Karpas-422 (cell line): ENCODE measurements around the gene STC2. TPM values are rescaled to one million over a fixed set of nuclear protein-coding genes. Genes with fewer than 3 reads are reported as not detected.
"Not testable (repeated sequence)": the region's sequence is repeated elsewhere in the genome, so short reads cannot be mapped to it uniquely, and the experiment has no call there.

Experiments
- DNase-seq: peaks from one replicate; pipeline ENCODE4 v3.0.0-alpha.2; 2015
- H2AFZ ChIP-seq: fragments of 200-600 bp; sonication (generic); 2 replicates; pipeline ENCODE4 v1.6.1; 2014; ENCODE audit warnings: antibody characterized with exemption, low read length, mixed read lengths
- H3K27ac ChIP-seq: fragments of 200-600 bp; sonication (generic); 2 replicates; pipeline ENCODE4 v1.5.1; 2014; ENCODE audit warnings: mild to moderate bottlenecking, low read length, moderate library complexity
- H3K27me3 ChIP-seq: fragments of 200-600 bp; sonication (generic); 2 replicates; pipeline ENCODE4 v1.6.1; 2014; ENCODE audit warnings: low read length, mixed read lengths
- H3K36me3 ChIP-seq: fragments of 200-600 bp; sonication (generic); 2 replicates; pipeline ENCODE4 v1.6.1; 2014; ENCODE audit warnings: low read length, mixed read lengths; ENCODE audit not compliant: insufficient read depth
- H3K4me1 ChIP-seq: fragments of 200-600 bp; sonication (generic); 2 replicates; pipeline ENCODE4 v1.6.1; 2014; ENCODE audit warnings: mild to moderate bottlenecking, low read length, mixed read lengths
- H3K4me2 ChIP-seq: fragments of 200-600 bp; sonication (generic); 2 replicates; pipeline ENCODE4 v1.6.1; 2014; ENCODE audit warnings: low read length, low read depth, mild to moderate bottlenecking; ENCODE audit not compliant: poor library complexity, severe bottlenecking
- H3K4me3 ChIP-seq: fragments of 200-600 bp; sonication (generic); 2 replicates; pipeline ENCODE4 v1.5.1; 2014; ENCODE audit warnings: mild to moderate bottlenecking, antibody characterized with exemption, low read length, mixed read lengths
- H3K79me2 ChIP-seq: fragments of 200-600 bp; sonication (generic); 2 replicates; pipeline ENCODE4 v1.6.1; 2014; ENCODE audit warnings: mild to moderate bottlenecking, low read length, mixed read lengths
- H3K9ac ChIP-seq: fragments of 200-600 bp; sonication (generic); 2 replicates; pipeline ENCODE4 v1.6.0; 2014; ENCODE audit warnings: low read length
- H3K9me2 ChIP-seq: fragments of 200-600 bp; sonication (generic), shearing (Covaris generic); replicated peaks from 2 replicates; pipeline ENCODE4 v1.6.0; 2014; ENCODE audit warnings: mild to moderate bottlenecking, low read length, moderate library complexity; ENCODE audit not compliant: insufficient read depth
- H3K9me3 ChIP-seq: fragments of 300-700, 200-600 bp; sonication (generic); 2 replicates; pipeline ENCODE4 v1.6.1; 2014; ENCODE audit warnings: low read length, mixed read lengths
- H4K20me1 ChIP-seq: fragments of 200-600 bp; sonication (generic); 2 replicates; pipeline ENCODE4 v1.6.1; 2014; ENCODE audit warnings: mild to moderate bottlenecking, antibody characterized with exemption, low read length, low read depth; ENCODE audit not compliant: insufficient read depth
- total RNA-seq: library from RNA; depleted of rRNA; stranded (reverse); fragments of >200 nt; shearing (Covaris generic); gene quantifications from 2 replicates; pipeline ENCODE4 v1.2.3, GENCODE V29; 2014; ENCODE audit warnings: low replicate concordance

STC2 gene
- total RNA-seq, 1 experiment from 2014 or later: not detected

GRCh38 chr5:173288632-173289031, 39.6 kb downstream of the STC2 start:
- H3K9me3 ChIP-seq: no peaks in the 10 kb centered on the region
- no peaks in the 10 kb centered on the region for H3K27me3 ChIP-seq
- H3K4me1 ChIP-seq: 0 out of 2 replicates have a peak, but pooled peaks cover under 1% of the 10 kb centered on the region
- DNase-seq: no peak
- H3K36me3 ChIP-seq: no peaks in the 10 kb centered on the region
- H3K4me2 ChIP-seq: no peak overlapping the region
- no peaks in the 10 kb centered on the region for H3K9me2 ChIP-seq
- no peak overlapping the region for H3K27ac ChIP-seq
- no peaks in the 10 kb centered on the region for H4K20me1 ChIP-seq
- no peak overlapping the region for H3K9ac ChIP-seq
- no peak overlapping the region for H3K4me3 ChIP-seq
- H2AFZ ChIP-seq: no peak overlapping the region
- H3K79me2 ChIP-seq: no peaks in the 10 kb centered on the region

DNA sequence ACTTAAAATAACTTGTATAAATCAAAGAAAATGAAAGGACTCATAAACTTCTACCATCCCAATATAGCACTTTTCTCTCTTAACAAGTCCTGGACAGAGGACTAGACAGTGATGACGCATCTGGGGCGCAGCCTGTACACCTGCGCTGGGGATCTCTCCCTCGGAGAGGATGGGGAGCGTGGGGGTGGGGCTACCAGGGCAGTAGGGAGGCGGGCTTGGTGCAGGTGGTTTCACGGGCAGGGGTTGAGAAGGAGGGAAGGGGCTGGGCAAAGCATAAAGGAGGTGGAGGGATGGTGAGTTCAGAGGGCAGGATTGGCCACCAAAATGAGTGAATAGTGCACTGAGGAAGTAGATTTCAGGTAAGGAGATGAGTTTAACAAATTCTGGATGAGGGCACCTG, 41.1 kb downstream of the STC2 start:
- Histone ChIP-seq H3K4me1 (no peaks in the 10 kb centered on the region), H3K4me3 (no peak overlapping the region), H3K27me3 (no peaks in the 10 kb centered on the region), H3K9me3 (no peaks in the 10 kb centered on the region), H3K36me3 (no peaks in the 10 kb centered on the region), H3K9me2 (no peaks in the 10 kb centered on the region), H3K9ac (no peak overlapping the region), H3K79me2 (no peaks in the 10 kb centered on the region), H2AFZ (no peak overlapping the region), H4K20me1 (no peaks in the 10 kb centered on the region), H3K27ac (no peak overlapping the region), H3K4me2 (no peak overlapping the region)
- no peak for DNase-seq

DNA sequence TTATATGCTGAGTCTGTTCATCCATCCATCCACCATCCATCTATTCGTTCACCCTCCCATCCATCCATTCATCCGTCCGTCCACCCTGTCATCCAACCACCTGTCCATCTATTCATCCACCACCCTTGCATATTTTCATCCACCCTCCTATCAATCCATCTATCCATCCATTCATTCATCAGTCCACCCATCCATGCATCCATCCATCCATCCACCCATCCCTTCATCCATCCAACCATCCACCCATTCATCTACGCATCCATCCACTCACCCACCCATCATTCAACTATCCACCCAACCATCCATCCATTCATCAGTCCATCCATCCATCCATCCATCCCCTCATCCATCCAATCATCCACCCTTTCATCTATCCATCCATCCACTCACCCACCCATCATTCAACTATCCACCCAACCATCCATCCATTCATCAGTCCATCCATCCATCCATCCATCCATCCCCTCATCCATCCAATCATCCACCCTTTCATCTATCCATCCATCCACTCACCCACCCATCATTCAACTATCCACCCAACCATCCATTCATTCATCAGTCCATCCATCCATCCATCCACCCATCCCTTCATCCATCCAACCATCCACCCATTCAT, 43.8 kb downstream of the STC2 start:
- H3K9ac ChIP-seq, H3K27ac ChIP-seq, H3K9me2 ChIP-seq, H3K4me2 ChIP-seq, H3K9me3 ChIP-seq, H3K4me3 ChIP-seq, H3K4me1 ChIP-seq, DNase-seq, H3K79me2 ChIP-seq, H4K20me1 ChIP-seq, H3K27me3 ChIP-seq, H3K36me3 ChIP-seq, H2AFZ ChIP-seq: not testable (repeated sequence)

- Histone ChIP-seq H2AFZ (no peak overlapping the region), H3K4me1 (no peaks in the 10 kb centered on the region), H3K27me3 (no peaks in the 10 kb centered on the region), H3K27ac (no peak overlapping the region), H3K9ac (no peak overlapping the region), H3K4me2 (no peak overlapping the region), H3K79me2 (no peaks in the 10 kb centered on the region), H3K9me3 (no peaks in the 10 kb centered on the region), H3K9me2 (no peaks in the 10 kb centered on the region), H4K20me1 (no peaks in the 10 kb centered on the region), H3K36me3 (no peaks in the 10 kb centered on the region), H3K4me3 (no peak overlapping the region)
- DNase-seq: peak; percentile 82
Measured at GRCh38 chr5:173283318-173284288, 44.6 kb downstream of the STC2 start.

DNA sequence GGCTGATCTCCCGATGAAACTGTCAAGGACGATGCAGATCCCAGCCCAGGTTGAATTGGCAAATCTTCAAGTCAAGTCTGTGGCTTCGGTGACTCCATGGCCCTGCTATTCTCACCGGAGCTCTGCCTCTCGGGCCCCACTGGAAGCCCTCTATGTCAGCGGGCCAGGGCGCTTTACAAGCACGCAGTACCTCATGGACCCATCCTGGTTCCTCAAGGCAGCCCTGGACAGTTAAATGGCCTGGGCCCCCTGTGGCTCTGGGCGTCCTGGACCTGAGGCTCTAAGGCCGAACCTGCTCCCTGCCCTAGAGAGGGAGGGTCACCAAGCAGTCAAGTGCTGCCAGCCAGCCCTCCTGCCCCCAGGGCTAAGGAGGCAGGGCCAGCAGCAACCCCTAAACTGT, 45.3 kb downstream of the STC2 start:
- H4K20me1 ChIP-seq: no peaks in the 10 kb centered on the region
- H3K4me2 ChIP-seq: no peak overlapping the region
- H3K9ac ChIP-seq: no peak overlapping the region
- H3K9me2 ChIP-seq: no peaks in the 10 kb centered on the region
- no peaks in the 10 kb centered on the region for H3K4me1 ChIP-seq
- H3K27ac ChIP-seq: no peak overlapping the region
- H3K9me3 ChIP-seq: no peaks in the 10 kb centered on the region
- H3K79me2 ChIP-seq: no peaks in the 10 kb centered on the region
- H3K4me3 ChIP-seq: no peak overlapping the region
- H2AFZ ChIP-seq: no peak overlapping the region
- H3K27me3 ChIP-seq: no peaks in the 10 kb centered on the region
- H3K36me3 ChIP-seq: no peaks in the 10 kb centered on the region
- no peak for DNase-seq

DNA sequence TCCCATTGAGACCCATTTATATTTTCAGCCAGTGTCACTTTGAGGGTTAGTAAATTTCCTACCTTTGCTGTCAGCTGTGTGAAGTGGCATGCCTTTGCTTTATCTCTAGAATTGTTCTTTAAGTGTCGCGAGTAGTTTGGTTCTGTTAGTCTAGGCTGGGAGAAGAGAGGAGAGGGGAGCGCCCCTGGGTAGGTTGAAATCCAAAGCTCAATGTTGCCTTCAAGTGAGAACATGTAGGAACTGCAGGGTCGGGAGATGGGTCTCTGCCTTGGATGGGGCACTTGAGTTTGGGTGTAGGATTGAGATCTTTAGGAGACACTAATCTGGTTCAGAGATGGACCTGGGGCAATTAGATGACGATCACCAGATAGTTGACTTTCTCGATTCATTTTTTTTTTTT, 46.3 kb downstream of the STC2 start:
- Histone ChIP-seq H3K9ac (no peak overlapping the region), H2AFZ (no peak overlapping the region), H3K36me3 (no peaks in the 10 kb centered on the region), H3K4me3 (no peak overlapping the region), H3K9me3 (no peaks in the 10 kb centered on the region), H3K27me3 (no peaks in the 10 kb centered on the region), H3K27ac (no peak overlapping the region), H3K4me2 (no peak overlapping the region), H3K4me1 (no peaks in the 10 kb centered on the region), H3K9me2 (no peaks in the 10 kb centered on the region), H3K79me2 (no peaks in the 10 kb centered on the region), H4K20me1 (no peaks in the 10 kb centered on the region)
- DNase-seq: peak; percentile 68

DNA sequence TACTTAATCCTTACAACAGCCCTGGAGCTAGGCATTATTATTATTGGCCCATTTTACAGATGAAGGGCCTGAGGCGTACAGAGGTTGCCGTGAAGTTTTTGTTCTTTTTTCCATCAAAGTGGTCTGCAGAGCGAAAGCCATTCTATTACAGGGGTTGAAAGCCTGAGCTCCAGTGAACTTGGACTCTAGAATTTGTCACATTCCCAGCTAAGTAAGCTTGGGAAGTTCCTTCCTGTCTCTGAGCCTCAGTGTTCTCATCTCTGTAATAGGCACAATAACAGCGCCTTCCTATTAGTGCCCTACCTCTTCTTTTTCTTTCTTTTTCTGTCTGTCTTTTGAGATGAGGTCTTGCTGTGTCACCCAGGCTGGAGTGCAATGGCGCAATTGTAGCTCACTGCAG, 49.0 kb downstream of the STC2 start:
- no peaks in the 10 kb centered on the region for H3K36me3 ChIP-seq
- no peak overlapping the region for H2AFZ ChIP-seq
- no peak overlapping the region for H3K27ac ChIP-seq
- H3K4me3 ChIP-seq: no peak overlapping the region
- no peak overlapping the region for H3K9ac ChIP-seq
- no peaks in the 10 kb centered on the region for H3K79me2 ChIP-seq
- H3K4me1 ChIP-seq: no peaks in the 10 kb centered on the region
- no peaks in the 10 kb centered on the region for H4K20me1 ChIP-seq
- H3K4me2 ChIP-seq: no peak overlapping the region
- H3K9me3 ChIP-seq: no peaks in the 10 kb centered on the region
- no peak for DNase-seq
- no peaks in the 10 kb centered on the region for H3K9me2 ChIP-seq
- H3K27me3 ChIP-seq: no peaks in the 10 kb centered on the region

DNA sequence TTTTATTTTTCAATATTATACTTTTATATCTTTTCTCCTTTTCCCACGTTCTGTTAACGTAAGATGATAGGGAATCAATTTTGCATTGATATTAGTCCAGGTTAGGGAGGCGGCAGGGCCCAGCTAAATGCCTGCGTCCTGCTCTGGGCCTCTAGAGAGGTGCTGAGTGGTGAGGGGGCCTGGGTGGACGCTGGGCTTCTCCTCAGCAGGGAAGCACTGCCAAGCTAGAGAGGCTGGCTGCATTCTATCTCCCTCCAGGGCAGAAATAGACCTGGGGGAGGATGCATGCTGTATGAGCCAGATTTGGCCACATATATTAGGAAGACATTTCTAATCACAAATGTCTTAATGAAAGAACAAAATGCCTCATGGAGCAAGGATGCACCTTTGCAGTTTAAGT, 49.6 kb downstream of the STC2 start:
- Histone ChIP-seq H3K36me3 (no peaks in the 10 kb centered on the region), H3K4me2 (no peak overlapping the region), H4K20me1 (no peaks in the 10 kb centered on the region), H3K9me2 (no peaks in the 10 kb centered on the region), H3K4me3 (no peak overlapping the region), H3K27me3 (no peaks in the 10 kb centered on the region), H2AFZ (no peak overlapping the region), H3K9ac (no peak overlapping the region), H3K27ac (no peak overlapping the region), H3K9me3 (no peaks in the 10 kb centered on the region), H3K4me1 (no peaks in the 10 kb centered on the region), H3K79me2 (no peaks in the 10 kb centered on the region)
- DNase-seq: no peak
